Left renal pelvis (tissue), 4 donors: Measurements from ENCODE around the gene ZMAT5. TPM values are rescaled to one million over a fixed set of nuclear protein-coding genes. Genes with fewer than 3 reads are reported as not detected.

Experiments
- DNase-seq, 4 donors: peaks; one replicate each; pipeline ENCODE4 v3.0.0-alpha.2; 2013; ENCODE audit warnings: low read depth in 4 of 4, low spot score in 3 of 4
- polyA plus RNA-seq, 4 donors: library from polyadenylated mRNA; unstranded; fragments of 120-200 nt; gene quantifications; one replicate each; pipeline ENCODE4 v1.2.1, GENCODE V29; 2013; ENCODE audit not compliant: insufficient read length in 4 of 4

Gene ZMAT5
- polyA plus RNA-seq, 4 donors: 17.1 to 26.3 (median 20.8) TPM

- DNase-seq: no peak
Observed at GRCh38 chr22:29693161-29693560, 73.6 kb downstream of the ZMAT5 start.

DNA sequence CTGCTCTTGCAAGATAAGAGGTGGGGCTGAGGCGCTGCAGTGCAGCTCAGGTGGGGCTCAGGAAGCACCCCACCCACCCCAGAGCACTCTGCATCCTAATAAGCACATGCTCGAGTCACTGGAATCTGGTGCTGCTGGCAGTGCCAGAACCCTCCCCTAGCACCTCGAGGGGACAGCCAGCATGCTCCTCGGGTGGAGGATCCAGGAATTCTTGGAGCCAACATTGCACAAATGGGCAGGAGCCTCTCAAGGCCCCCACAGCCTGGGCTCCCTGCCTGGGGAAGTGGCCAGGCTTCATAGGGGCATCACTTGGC is 74.5 kb downstream of the ZMAT5 start:
- no peak for DNase-seq

DNA sequence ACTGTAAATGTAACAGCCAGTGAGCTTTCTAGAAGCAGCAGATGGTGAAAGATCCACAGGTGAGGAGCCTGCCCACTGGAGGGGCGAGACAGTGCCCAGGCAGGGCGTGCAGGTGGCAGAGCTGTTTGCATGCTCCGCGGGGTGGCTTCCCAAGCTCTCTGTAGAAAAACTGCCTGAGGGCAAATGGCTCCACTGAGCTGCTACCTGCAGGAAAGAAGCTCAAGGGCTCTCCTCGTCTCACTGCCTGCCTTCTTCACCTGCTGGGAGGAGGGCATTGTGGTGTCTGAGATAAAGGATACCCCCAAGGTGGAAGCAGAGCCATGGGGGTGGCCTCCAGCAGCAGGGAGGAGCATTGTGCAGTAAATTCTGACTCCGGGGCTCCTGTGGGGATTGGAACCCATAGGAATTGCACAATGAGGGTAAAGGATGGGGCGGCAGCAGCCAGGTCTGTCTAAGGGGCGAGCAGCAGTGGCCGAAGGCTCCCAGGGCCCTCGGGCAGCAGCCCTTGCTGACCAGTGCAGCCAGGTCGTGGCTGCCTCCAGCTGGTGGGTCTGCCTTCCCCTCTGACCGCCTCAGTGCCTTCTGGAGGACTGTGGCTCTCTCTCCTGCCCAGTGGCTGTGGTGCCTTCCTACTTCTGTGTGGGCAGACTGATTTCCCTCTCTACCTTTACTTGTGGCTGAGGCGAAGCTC is 75.0 kb downstream of the ZMAT5 start:
- no peak for DNase-seq

DNA sequence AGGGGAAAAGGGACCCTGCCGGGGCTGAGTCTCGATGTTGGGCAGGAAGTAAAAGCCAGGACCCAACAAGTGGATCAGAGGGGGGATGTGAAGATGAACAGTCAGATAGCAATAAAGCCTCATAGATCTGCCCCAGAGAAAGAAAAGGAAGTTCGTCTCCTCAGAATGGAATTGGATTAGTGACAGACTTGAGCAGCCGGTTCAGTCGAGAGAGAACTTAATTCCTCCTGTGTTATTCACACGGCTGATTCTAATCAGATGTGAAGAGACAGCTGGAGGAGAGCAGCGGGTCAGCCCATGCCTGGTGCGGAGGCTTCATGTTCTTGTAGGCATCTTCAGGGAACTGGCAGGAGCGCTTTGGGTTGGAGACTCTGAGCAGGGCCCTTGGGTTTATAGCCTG is 76.3 kb downstream of the ZMAT5 start:
- DNase-seq: no peak

DNA sequence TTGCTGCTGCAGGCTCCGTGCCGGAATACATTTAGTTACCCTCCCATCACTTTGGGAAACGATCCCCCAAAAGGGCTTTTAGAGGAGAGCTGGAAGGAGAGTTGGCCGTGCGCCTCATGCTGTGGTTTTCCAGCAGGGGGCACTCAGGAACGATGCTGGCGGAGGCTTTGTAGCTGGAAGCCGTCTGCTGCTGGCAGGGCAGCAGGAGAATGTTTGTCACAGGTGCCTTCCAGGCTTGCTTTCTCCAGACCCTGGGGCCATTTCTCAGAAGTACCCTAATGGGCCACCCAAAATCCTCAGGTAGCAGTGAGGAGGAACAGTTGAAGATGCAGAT is 77.0 kb downstream of the ZMAT5 start:
- DNase-seq: no peak

GRCh38 chr22:29689206-29689879 is 77.5 kb downstream of the ZMAT5 start:
- no peak for DNase-seq

GRCh38 chr22:29684244-29684643 is 82.6 kb downstream of the ZMAT5 start:
- no peak for DNase-seq

DNA sequence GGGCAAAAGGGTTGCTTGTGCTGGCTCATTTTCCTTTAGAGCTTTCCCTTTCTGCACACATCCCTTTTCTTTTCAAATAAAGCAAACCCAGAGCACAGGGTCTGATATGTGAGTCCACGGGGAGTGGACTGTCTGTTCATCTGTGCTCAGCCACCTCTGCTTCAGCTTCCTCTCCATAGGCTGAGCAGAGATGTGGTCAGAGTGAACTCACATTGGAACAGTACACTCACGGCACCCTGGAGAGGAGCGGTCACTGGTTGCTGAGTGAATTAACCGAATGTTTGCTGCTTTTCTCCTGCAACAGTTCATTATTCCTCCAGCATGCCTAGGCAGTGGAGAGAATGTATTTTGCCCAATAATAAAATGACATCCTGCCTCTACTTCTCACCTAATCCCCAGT is 83.3 kb downstream of the ZMAT5 start:
- no peak for DNase-seq

Other genes starting within 250 kb of the ZMAT5 start
- 10 to 100 TPM; 22.9 to 34.2 (median 29.0) TPM for gene THOC5, start 213.2 kb downstream of the ZMAT5 start, polyA plus RNA-seq
- gene NIPSNAP1, start 185.9 kb downstream of the ZMAT5 start, polyA plus RNA-seq: 100 to 1,000 TPM in 3 of 4 donors, 10 to 100 TPM in 1; 80.1 to 143 (median 135) TPM
- gene NF2, start 163.4 kb downstream of the ZMAT5 start, polyA plus RNA-seq: 10 to 100 TPM; 21.8 to 29.1 (median 28.3) TPM
- under 1 TPM; 0.07 to 0.14 (median 0.11) TPM for gene CABP7, start 47.0 kb downstream of the ZMAT5 start, polyA plus RNA-seq
- 100 to 1,000 TPM in 3 of 4 donors, 10 to 100 TPM in 1; 82.7 to 153 (median 140) TPM for gene UQCR10, start 362 bp upstream of the ZMAT5 start, polyA plus RNA-seq
- 10 to 100 TPM; 37.0 to 57.0 (median 42.3) TPM for gene ASCC2, start 71.3 kb upstream of the ZMAT5 start, polyA plus RNA-seq
- gene MTMR3, start 116.2 kb upstream of the ZMAT5 start, polyA plus RNA-seq: 10 to 100 TPM; 32.8 to 50.5 (median 33.6) TPM